ENCODE measurements around the gene ERFE.

Gene ERFE

GRCh38 chr2:238144262-238144661, 14.5 kb upstream of the ERFE start:
- Histone ChIP-seq H3K9ac (ENCODE audit: low read depth, low read length) (no peak overlapping the region), H3K27ac (ENCODE audit: low read length) (no peak overlapping the region), H3K36me3 (ENCODE audit: insufficient read depth, low read depth, low read length) (no peaks in the 10 kb centered on the region), H3K4me1 (ENCODE audit: insufficient read depth, low read length) (no peaks in the 10 kb centered on the region), H3K4me3 (ENCODE audit: low read length) (no peak overlapping the region), H3K27me3 (ENCODE audit: insufficient read depth, low read length) (no peaks in the 10 kb centered on the region), H3K9me3 (ENCODE audit: insufficient read depth, low read depth, low read length) (no peaks in the 10 kb centered on the region)

GRCh38 chr2:238145046-238145445, 13.7 kb upstream of the ERFE start:
- no peaks in the 10 kb centered on the region for H3K4me1 ChIP-seq (ENCODE audit: insufficient read depth, low read length)
- H3K9ac ChIP-seq (ENCODE audit: low read depth, low read length): no peak overlapping the region
- H3K36me3 ChIP-seq (ENCODE audit: insufficient read depth, low read depth, low read length): no peaks in the 10 kb centered on the region
- H3K27ac ChIP-seq (ENCODE audit: low read length): no peak overlapping the region
- H3K27me3 ChIP-seq (ENCODE audit: insufficient read depth, low read length): no peaks in the 10 kb centered on the region
- H3K4me3 ChIP-seq (ENCODE audit: low read length): no peak overlapping the region
- no peaks in the 10 kb centered on the region for H3K9me3 ChIP-seq (ENCODE audit: insufficient read depth, low read depth, low read length)

- Histone ChIP-seq H3K36me3 (ENCODE audit: insufficient read depth, low read depth, low read length) (no peaks in the 10 kb centered on the region), H3K4me1 (ENCODE audit: insufficient read depth, low read length) (no peaks in the 10 kb centered on the region), H3K27ac (ENCODE audit: low read length) (no peak overlapping the region), H3K9ac (ENCODE audit: low read depth, low read length) (no peak overlapping the region), H3K27me3 (ENCODE audit: insufficient read depth, low read length) (no peaks in the 10 kb centered on the region), H3K4me3 (ENCODE audit: low read length) (no peak overlapping the region), H3K9me3 (ENCODE audit: insufficient read depth, low read depth, low read length) (no peaks in the 10 kb centered on the region)
These were observed 12.9 kb upstream of the ERFE start for GRCh38 chr2:238145851-238146250.

- Histone ChIP-seq H3K36me3 (ENCODE audit: insufficient read depth, low read depth, low read length) (no peaks in the 10 kb centered on the region), H3K27me3 (ENCODE audit: insufficient read depth, low read length) (no peaks in the 10 kb centered on the region), H3K4me3 (ENCODE audit: low read length) (no peak overlapping the region), H3K4me1 (ENCODE audit: insufficient read depth, low read length) (no peaks in the 10 kb centered on the region), H3K27ac (ENCODE audit: low read length) (no peak overlapping the region), H3K9me3 (ENCODE audit: insufficient read depth, low read depth, low read length) (no peaks in the 10 kb centered on the region), H3K9ac (ENCODE audit: low read depth, low read length) (no peak overlapping the region)
These were observed 11.8 kb upstream of the ERFE start for GRCh38 chr2:238146884-238147544.

GRCh38 chr2:238148981-238149380, 9.8 kb upstream of the ERFE start:
- H3K4me3 ChIP-seq (ENCODE audit: low read length): no peak overlapping the region
- no peak overlapping the region for H3K27ac ChIP-seq (ENCODE audit: low read length)
- no peak overlapping the region for H3K9ac ChIP-seq (ENCODE audit: low read depth, low read length)
- H3K27me3 ChIP-seq (ENCODE audit: insufficient read depth, low read length): no peaks in the 10 kb centered on the region
- H3K36me3 ChIP-seq (ENCODE audit: insufficient read depth, low read depth, low read length): no peaks in the 10 kb centered on the region
- no peaks in the 10 kb centered on the region for H3K9me3 ChIP-seq (ENCODE audit: insufficient read depth, low read depth, low read length)
- H3K4me1 ChIP-seq (ENCODE audit: insufficient read depth, low read length): no peaks in the 10 kb centered on the region

- Histone ChIP-seq H3K27ac (ENCODE audit: low read length) (no peak overlapping the region), H3K9ac (ENCODE audit: low read depth, low read length) (no peak overlapping the region), H3K9me3 (ENCODE audit: insufficient read depth, low read depth, low read length) (no peaks in the 10 kb centered on the region), H3K27me3 (ENCODE audit: insufficient read depth, low read length) (no peaks in the 10 kb centered on the region), H3K4me3 (ENCODE audit: low read length) (no peak overlapping the region), H3K4me1 (ENCODE audit: insufficient read depth, low read length) (no peaks in the 10 kb centered on the region), H3K36me3 (ENCODE audit: insufficient read depth, low read depth, low read length) (no peaks in the 10 kb centered on the region)
These were observed 8.8 kb upstream of the ERFE start for GRCh38 chr2:238149841-238150572.

GRCh38 chr2:238150686-238151085, 8.1 kb upstream of the ERFE start:
- Histone ChIP-seq H3K27me3 (ENCODE audit: insufficient read depth, low read length) (no peaks in the 10 kb centered on the region), H3K9me3 (ENCODE audit: insufficient read depth, low read depth, low read length) (no peaks in the 10 kb centered on the region), H3K4me1 (ENCODE audit: insufficient read depth, low read length) (no peaks in the 10 kb centered on the region), H3K9ac (ENCODE audit: low read depth, low read length) (no peak overlapping the region), H3K4me3 (ENCODE audit: low read length) (no peak overlapping the region), H3K36me3 (ENCODE audit: insufficient read depth, low read depth, low read length) (no peaks in the 10 kb centered on the region), H3K27ac (ENCODE audit: low read length) (no peak overlapping the region)

GRCh38 chr2:238151205-238151604, 7.6 kb upstream of the ERFE start:
- Histone ChIP-seq H3K27me3 (ENCODE audit: insufficient read depth, low read length) (no peaks in the 10 kb centered on the region), H3K36me3 (ENCODE audit: insufficient read depth, low read depth, low read length) (no peaks in the 10 kb centered on the region), H3K9me3 (ENCODE audit: insufficient read depth, low read depth, low read length) (no peaks in the 10 kb centered on the region), H3K4me3 (ENCODE audit: low read length) (no peak overlapping the region), H3K4me1 (ENCODE audit: insufficient read depth, low read length) (no peaks in the 10 kb centered on the region), H3K27ac (ENCODE audit: low read length) (no peak overlapping the region), H3K9ac (ENCODE audit: low read depth, low read length) (no peak overlapping the region)

- no peaks in the 10 kb centered on the region for H3K36me3 ChIP-seq (ENCODE audit: insufficient read depth, low read depth, low read length)
- H3K27ac ChIP-seq (ENCODE audit: low read length): no peak overlapping the region
- H3K9ac ChIP-seq (ENCODE audit: low read depth, low read length): no peak overlapping the region
These were observed 7.0 kb upstream of the ERFE start for GRCh38 chr2:238151628-238152235.

GRCh38 chr2:238152771-238153688, 5.7 kb upstream of the ERFE start:
- Histone ChIP-seq H3K27ac (ENCODE audit: low read length) (no peak overlapping the region), H3K27me3 (ENCODE audit: insufficient read depth, low read length) (peaks cover 15% of the 10 kb centered on the region; the same call in 1 of the 2 replicates), H3K9ac (ENCODE audit: low read depth, low read length) (no peak overlapping the region), H3K9me3 (ENCODE audit: insufficient read depth, low read depth, low read length) (no peaks in the 10 kb centered on the region), H3K36me3 (ENCODE audit: insufficient read depth, low read depth, low read length) (no peaks in the 10 kb centered on the region), H3K4me1 (ENCODE audit: insufficient read depth, low read length) (no peaks in the 10 kb centered on the region), H3K4me3 (ENCODE audit: low read length) (no peak overlapping the region)

More at GRCh38 chr2:238151628-238152235, 7.0 kb upstream of the ERFE start:
- no peak overlapping the region for H3K4me3 ChIP-seq (ENCODE audit: low read length)
- no peaks in the 10 kb centered on the region for H3K4me1 ChIP-seq (ENCODE audit: insufficient read depth, low read length)
- H3K27me3 ChIP-seq (ENCODE audit: insufficient read depth, low read length): peaks cover 2% of the 10 kb centered on the region; the same call in 1 of the 2 replicates
- H3K9me3 ChIP-seq (ENCODE audit: insufficient read depth, low read depth, low read length): no peaks in the 10 kb centered on the region

- no peak overlapping the region for H3K4me3 ChIP-seq (ENCODE audit: low read length)
- H3K36me3 ChIP-seq (ENCODE audit: insufficient read depth, low read depth, low read length): no peaks in the 10 kb centered on the region
- H3K9me3 ChIP-seq (ENCODE audit: insufficient read depth, low read depth, low read length): no peaks in the 10 kb centered on the region
- H3K27me3 ChIP-seq (ENCODE audit: insufficient read depth, low read length): peaks cover 26% of the 10 kb centered on the region
- H3K27ac ChIP-seq (ENCODE audit: low read length): no peak overlapping the region
- no peak overlapping the region for H3K9ac ChIP-seq (ENCODE audit: low read depth, low read length)
- peaks cover 3% of the 10 kb centered on the region; the same call in 1 of the 2 replicates for H3K4me1 ChIP-seq (ENCODE audit: insufficient read depth, low read length)
These were observed 4.2 kb upstream of the ERFE start for GRCh38 chr2:238154570-238154969.
